HEK293 (cell line): ENCODE results near the gene ETV3.

Experiments
- ZNF132 ChIP-seq: fragments of 450-650 bp; formaldehyde crosslinking; IDR thresholded peaks from 2 replicates; pipeline ENCODE4 v1.5.1; 2017; ENCODE audit warnings: missing biosample characterization, missing genetic modification characterization, borderline replicate concordance
- ZNF2 ChIP-seq: fragments of 450-650 bp; formaldehyde crosslinking; IDR thresholded peaks from 2 replicates; pipeline ENCODE4 v1.5.1; 2016; ENCODE audit warnings: missing biosample characterization, missing genetic modification characterization

- no peak for TF ChIP-seq ZNF2 (tag by site-specific recombination)
- TF ChIP-seq ZNF132, result no peak
Observed at GRCh38 chr1:157146244-157146643, 8.0 kb upstream of the ETV3 start.
